ENCODE data around the gene RPS18.

- no peak for TF ChIP-seq CTCF (conservative IDR thresholded peaks at IDR 0.05)
- TF ChIP-seq EZH2 (IDR thresholded peaks at IDR 0.05; ENCODE audit: low read depth) = no peak
These were observed 41.3 kb downstream of the RPS18 start for GRCh38 chr6:33313105-33313708.
